SK-N-MC (cell line): ENCODE measurements around the gene IL1A.

Experiments used
- DNase-seq: peaks from one replicate; pipeline ENCODE4 v3.0.0-alpha.2; 2011; ENCODE audit warnings: low read depth, low spot score
- H3K27ac ChIP-seq: fragments of 200-600 bp; sonication (generic); 2 replicates; pipeline ENCODE4 v1.5.1; 2016; ENCODE audit warnings: mixed run types
- H3K36me3 ChIP-seq: fragments of 200-600 bp; sonication (generic); 2 replicates; pipeline ENCODE4 v1.6.1; 2017; ENCODE audit warnings: antibody characterized with exemption, low read length, mixed read lengths; ENCODE audit not compliant: insufficient read depth
- H3K4me3 ChIP-seq: fragments of 200-600 bp; sonication (generic); 2 replicates; pipeline ENCODE4 v1.5.1; 2016
- H3K9ac ChIP-seq: fragments of 200-600 bp; sonication (generic); 2 replicates; pipeline ENCODE4 v1.8.0; 2017; ENCODE audit warnings: mixed run types, mixed read lengths; ENCODE audit not compliant: insufficient read length
- H3K9me3 ChIP-seq: fragments of 200-600 bp; sonication (generic); 2 replicates; pipeline ENCODE4 v1.6.1; 2017; ENCODE audit warnings: low read depth, mild to moderate bottlenecking, antibody characterized with exemption, low read length, moderate library complexity, mixed read lengths
- EZH2 ChIP-seq: fragments of 200-600 bp; sonication (generic); IDR thresholded peaks from one replicate; pipeline ENCODE4 v1.6.1; 2017; ENCODE audit warnings: antibody characterized with exemption
- FOXP2 ChIP-seq: optimal IDR thresholded peaks from 2 replicates; pipeline ENCODE3; 2011; ENCODE audit warnings: mild to moderate bottlenecking, moderate library complexity; ENCODE audit not compliant: insufficient read depth; ENCODE audit errors: extremely low read length, control extremely low read depth
- POLR2AphosphoS5 ChIP-seq: IDR thresholded peaks from 2 replicates; pipeline ENCODE4 v1.6.1; 2012; ENCODE audit warnings: mild to moderate bottlenecking, low read depth, low read length, borderline replicate concordance

IL1A gene

GRCh38 chr2:112812318-112813267 is 28.3 kb upstream of the IL1A start:
- Histone ChIP-seq H3K9me3 (peaks cover under 1% of the 10 kb centered on the region; the same call in 1 of the 2 replicates), H3K9ac (no peak overlapping the region), H3K27ac (no peak overlapping the region), H3K4me3 (0 out of 2 replicates have a peak overlapping the region, but pooled peaks have one; percentile 8), H3K36me3 (no peaks in the 10 kb centered on the region)
- no peak for DNase-seq
- TF ChIP-seq FOXP2 (no peak), EZH2 (no peak), POLR2AphosphoS5 (no peak)

GRCh38 chr2:112811841-112812306 is 27.6 kb upstream of the IL1A start:
- H3K36me3 ChIP-seq = no peaks in the 10 kb centered on the region
- TF ChIP-seq EZH2 (no peak), POLR2AphosphoS5 (no peak; the same call in 1 of the 2 replicates), FOXP2 (no peak)
- H3K27ac ChIP-seq = no peak overlapping the region
- no peak overlapping the region for H3K9ac ChIP-seq
- H3K9me3 ChIP-seq = peaks cover 3% of the 10 kb centered on the region; the same call in 1 of the 2 replicates
- peak; percentile 57 for DNase-seq
- 0 out of 2 replicates have a peak overlapping the region, but pooled peaks have one; percentile 8 for H3K4me3 ChIP-seq

GRCh38 chr2:112811276-112811831 is 27.1 kb upstream of the IL1A start:
- H3K9me3 ChIP-seq = peaks cover 3% of the 10 kb centered on the region; the same call in 1 of the 2 replicates
- no peak overlapping the region for H3K27ac ChIP-seq
- DNase-seq = no peak
- H3K36me3 ChIP-seq = no peaks in the 10 kb centered on the region
- TF ChIP-seq FOXP2 (no peak), POLR2AphosphoS5 (no peak), EZH2 (no peak)
- no peak overlapping the region for H3K4me3 ChIP-seq
- no peak overlapping the region for H3K9ac ChIP-seq

GRCh38 chr2:112809112-112809511 is 24.8 kb upstream of the IL1A start:
- no peak for TF ChIP-seq FOXP2
- no peak for TF ChIP-seq POLR2AphosphoS5
- no peak for TF ChIP-seq EZH2
- Histone ChIP-seq H3K9me3 (peaks cover 3% of the 10 kb centered on the region; the same call in 1 of the 2 replicates), H3K9ac (no peak overlapping the region), H3K36me3 (no peaks in the 10 kb centered on the region), H3K4me3 (no peak overlapping the region), H3K27ac (no peak overlapping the region)
- no peak for DNase-seq

- H3K36me3 ChIP-seq = no peaks in the 10 kb centered on the region
Measured at GRCh38 chr2:112807233-112807807, 23.0 kb upstream of the IL1A start.

GRCh38 chr2:112805542-112805941 is 21.2 kb upstream of the IL1A start:
- Histone ChIP-seq H3K4me3 (no peak overlapping the region), H3K9me3 (peaks cover 3% of the 10 kb centered on the region; the same call in 1 of the 2 replicates), H3K36me3 (no peaks in the 10 kb centered on the region), H3K9ac (no peak overlapping the region), H3K27ac (no peak overlapping the region)
- TF ChIP-seq FOXP2 = no peak
- TF ChIP-seq POLR2AphosphoS5 = no peak
- no peak for TF ChIP-seq EZH2
- no peak for DNase-seq

More at GRCh38 chr2:112807233-112807807, 23.0 kb upstream of the IL1A start:
- Histone ChIP-seq H3K9me3 (peaks cover 3% of the 10 kb centered on the region; the same call in 1 of the 2 replicates), H3K27ac (no peak overlapping the region), H3K9ac (no peak overlapping the region), H3K4me3 (no peak overlapping the region)
- DNase-seq = no peak
- TF ChIP-seq EZH2 (no peak), FOXP2 (no peak), POLR2AphosphoS5 (no peak)

GRCh38 chr2:112803691-112804521 is 19.6 kb upstream of the IL1A start:
- H3K9ac ChIP-seq = no peak overlapping the region
- peaks cover 3% of the 10 kb centered on the region; the same call in 1 of the 2 replicates for H3K9me3 ChIP-seq
- H3K36me3 ChIP-seq = no peaks in the 10 kb centered on the region
- H3K4me3 ChIP-seq = no peak overlapping the region
- H3K27ac ChIP-seq = no peak overlapping the region
- no peak for DNase-seq
- TF ChIP-seq POLR2AphosphoS5 (no peak), FOXP2 (no peak), EZH2 (no peak)
